OCI-LY7 (cell line): ENCODE results near the gene HSCB.

Experiments
- CTCF ChIP-seq: fragments of 200-600 bp; sonication (generic); conservative IDR thresholded peaks from 2 replicates; pipeline ENCODE4 v1.5.1; 2014; ENCODE audit warnings: mild to moderate bottlenecking, antibody characterized with exemption, low read length, moderate library complexity, mixed read lengths
- EZH2phosphoT487 ChIP-seq: fragments of 200-600 bp; sonication (generic); IDR thresholded peaks from 2 replicates; pipeline ENCODE4 v1.6.1; 2018; ENCODE audit warnings: low read depth, borderline replicate concordance, mild to moderate bottlenecking, mixed run types, antibody characterized with exemption, low read length, moderate library complexity, mixed read lengths

GRCh38 chr22:28802595-28803123 lies 60.8 kb downstream of the HSCB start:
- TF ChIP-seq CTCF, result no peak
- no peak for TF ChIP-seq EZH2phosphoT487
